Epithelial cell of esophagus (primary cell): ENCODE data around the gene OR2B3.

Source experiments
- DNase-seq: peaks from one replicate; pipeline ENCODE4 v3.0.0; 2010; ENCODE audit warnings: low read depth
- H3K4me3 ChIP-seq: 2 replicates; pipeline ENCODE4 v1.5.1; 2011; ENCODE audit warnings: mild to moderate bottlenecking, low read length, control low read depth
- TF ChIP-seq, protein P1 (sequence below): IDR thresholded peaks from 2 replicates; pipeline ENCODE4 v1.5.1; 2011; ENCODE audit warnings: low read depth, mild to moderate bottlenecking, low read length, control low read depth, inconsistent platforms; ENCODE audit not compliant: insufficient read depth; ENCODE audit errors: missing control alignments

The OR2B3 gene

DNA sequence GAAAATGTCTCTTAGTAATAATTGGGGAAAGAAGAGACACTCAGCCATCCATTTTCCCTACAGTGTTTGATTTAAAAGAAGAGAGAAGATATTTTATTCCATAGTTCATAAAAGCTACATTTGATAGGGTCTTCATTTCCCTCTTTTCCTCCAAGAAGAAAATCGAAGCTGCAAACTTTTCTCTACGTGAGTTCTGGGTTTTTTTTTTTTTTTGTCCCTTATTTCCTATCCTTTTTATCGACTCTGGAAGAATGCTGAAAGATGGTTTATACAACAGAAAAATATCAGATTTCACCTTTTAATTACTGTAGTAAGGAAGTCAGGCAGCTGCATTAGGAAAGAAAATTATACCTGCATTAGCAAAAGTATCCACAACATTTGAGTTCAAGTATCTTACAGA lies 12.1 kb upstream of the OR2B3 start, which contains the start of gene OR2J1:
TSS of gene OR2J1 (plus strand) at position 301 of the 400 bp plus-strand sequence. CDS start 1,453 bp downstream, outside the sequence.
- no peak within 1 kb of the TSS for H3K4me3 ChIP-seq
- DNase-seq: no peak

DNA sequence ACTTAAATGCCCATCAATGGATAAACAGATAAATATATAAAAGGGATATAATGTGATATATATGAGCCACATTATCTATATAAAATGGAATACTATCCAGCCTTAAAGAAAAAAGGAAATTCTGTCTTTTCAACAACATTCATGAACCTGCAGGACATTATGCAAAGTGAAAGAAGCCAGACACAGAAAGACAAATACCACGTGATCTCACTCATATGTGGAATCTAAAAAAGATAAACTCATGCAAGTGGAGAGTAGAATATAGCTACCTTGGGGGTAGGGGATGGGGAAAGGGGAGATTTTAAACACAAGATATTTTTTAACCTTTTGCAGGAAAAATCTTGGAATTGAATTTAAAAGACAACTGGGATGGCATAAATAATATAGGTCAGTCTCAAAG lies 10.7 kb upstream of the OR2B3 start:
- H3K4me3 ChIP-seq: no peak overlapping the region
- TF ChIP-seq, protein P1, sequence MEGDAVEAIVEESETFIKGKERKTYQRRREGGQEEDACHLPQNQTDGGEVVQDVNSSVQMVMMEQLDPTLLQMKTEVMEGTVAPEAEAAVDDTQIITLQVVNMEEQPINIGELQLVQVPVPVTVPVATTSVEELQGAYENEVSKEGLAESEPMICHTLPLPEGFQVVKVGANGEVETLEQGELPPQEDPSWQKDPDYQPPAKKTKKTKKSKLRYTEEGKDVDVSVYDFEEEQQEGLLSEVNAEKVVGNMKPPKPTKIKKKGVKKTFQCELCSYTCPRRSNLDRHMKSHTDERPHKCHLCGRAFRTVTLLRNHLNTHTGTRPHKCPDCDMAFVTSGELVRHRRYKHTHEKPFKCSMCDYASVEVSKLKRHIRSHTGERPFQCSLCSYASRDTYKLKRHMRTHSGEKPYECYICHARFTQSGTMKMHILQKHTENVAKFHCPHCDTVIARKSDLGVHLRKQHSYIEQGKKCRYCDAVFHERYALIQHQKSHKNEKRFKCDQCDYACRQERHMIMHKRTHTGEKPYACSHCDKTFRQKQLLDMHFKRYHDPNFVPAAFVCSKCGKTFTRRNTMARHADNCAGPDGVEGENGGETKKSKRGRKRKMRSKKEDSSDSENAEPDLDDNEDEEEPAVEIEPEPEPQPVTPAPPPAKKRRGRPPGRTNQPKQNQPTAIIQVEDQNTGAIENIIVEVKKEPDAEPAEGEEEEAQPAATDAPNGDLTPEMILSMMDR: no peak
- no peak for DNase-seq

More for the DNA sequence above, 12.1 kb upstream of the OR2B3 start, which contains the start of gene OR2J1:
- TF ChIP-seq, protein P1: no peak

DNA sequence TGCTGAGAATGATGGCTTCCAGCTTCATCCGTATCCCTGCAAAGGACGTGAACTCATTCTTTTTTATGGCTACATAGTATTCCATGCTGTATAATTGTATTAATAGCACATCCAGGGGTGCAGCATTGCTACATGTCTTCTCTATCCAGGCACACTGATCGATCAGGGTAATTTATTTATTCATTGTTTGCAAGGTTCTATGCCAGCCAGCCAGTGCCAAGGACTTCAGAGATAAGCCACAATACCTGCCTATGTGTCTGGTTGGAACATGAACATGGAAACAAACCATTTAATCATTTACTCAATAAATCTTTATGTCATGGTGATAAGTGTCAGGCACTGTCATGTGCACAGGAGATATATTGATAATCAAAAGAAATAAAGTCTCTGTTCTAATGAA lies 5.8 kb upstream of the OR2B3 start:
- TF ChIP-seq, protein P1: no peak
- H3K4me3 ChIP-seq: no peak overlapping the region
- DNase-seq: no peak

DNA sequence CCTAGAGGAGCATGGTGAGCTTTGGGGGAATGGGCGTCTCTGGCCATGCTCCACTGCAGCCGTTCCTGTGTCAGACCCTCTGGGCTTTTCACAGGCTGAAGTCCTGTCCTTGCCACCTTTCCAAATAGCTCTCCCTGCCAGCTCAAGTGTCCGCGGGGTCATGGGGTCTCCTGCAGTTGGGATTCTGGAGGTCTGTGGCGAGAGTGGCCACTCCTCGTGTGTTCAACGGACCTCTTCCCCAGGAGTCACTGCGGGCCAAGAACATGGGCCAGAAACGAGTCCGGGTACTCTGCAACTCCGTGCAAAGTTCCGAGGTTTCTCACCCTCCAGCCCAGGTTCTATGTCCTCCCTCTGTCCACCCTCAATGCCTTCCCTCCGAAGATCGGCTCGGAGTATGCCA lies 4.7 kb downstream of the OR2B3 start:
- no peak overlapping the region for H3K4me3 ChIP-seq
- no peak for DNase-seq
- TF ChIP-seq, protein P1: no peak

DNA sequence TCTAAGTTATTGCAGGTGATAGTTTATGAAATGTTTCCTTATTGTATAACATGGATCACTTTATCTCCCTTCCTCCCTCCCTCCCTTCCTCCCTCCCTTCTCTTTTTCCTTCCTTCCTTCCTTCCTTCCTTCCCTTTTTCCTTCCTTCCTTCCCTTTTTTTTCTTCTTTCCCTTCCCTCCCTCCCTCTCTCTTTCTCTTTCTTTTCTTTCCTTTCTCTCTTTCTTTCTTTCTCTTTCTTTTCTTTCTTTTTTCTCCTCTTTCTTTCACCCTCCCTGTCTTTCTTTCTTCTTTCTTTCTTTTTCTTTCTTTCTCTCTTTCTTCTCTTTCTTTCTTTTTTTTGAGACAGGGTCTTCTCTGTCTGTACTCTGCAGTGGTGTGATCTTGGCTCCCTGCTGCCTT lies 5.8 kb downstream of the OR2B3 start:
- TF ChIP-seq, protein P1: no peak
- H3K4me3 ChIP-seq: no peak overlapping the region
- DNase-seq: no peak

DNA sequence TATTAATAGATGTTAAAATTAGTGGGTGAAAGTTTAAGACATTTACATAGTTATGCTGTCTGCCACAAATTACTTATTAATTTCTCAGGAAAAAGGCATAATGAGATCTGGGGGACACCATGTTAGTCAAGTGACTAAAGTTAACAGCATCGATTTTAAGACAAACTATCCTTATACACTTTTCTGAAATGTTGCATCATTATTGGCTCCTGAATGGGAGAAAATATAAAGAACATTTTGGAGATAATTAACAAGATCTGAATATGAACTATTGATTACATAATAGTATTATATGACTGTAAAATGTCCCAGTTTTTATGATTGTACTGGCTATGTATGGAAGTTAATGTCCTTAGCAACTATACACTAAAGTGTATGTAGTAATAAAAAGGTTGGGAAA lies 7.9 kb downstream of the OR2B3 start:
- no peak for DNase-seq
- TF ChIP-seq, protein P1: no peak

More for the DNA sequence above, 7.9 kb downstream of the OR2B3 start:
- H3K4me3 ChIP-seq: no peak overlapping the region
